PC-3 (cell line): Measurements from ENCODE around the gene ZNF148. TPM values are rescaled to one million over a fixed set of nuclear protein-coding genes. Genes with fewer than 3 reads are reported as not detected.

ENCODE experiments used
- ATAC-seq: fragments of 200-7000 bp; cut with Tn5 transposase; 2 replicates; pipeline ENCODE4 v1.9.1; 2020; ENCODE audit warnings: mild to moderate bottlenecking, moderate library complexity
- BruUV-seq: library from RNA; stranded (reverse); fragments of 400-500 nt; replicated peaks from 2 replicates; lab custom pipeline; 2021; lab: Mats Ljungman, UMichigan
- CTCF ChIA-PET: fragments of 300-600 bp; sonication (Branson Sonifier 250); formaldehyde crosslinking; loops from one replicate; lab custom pipeline; 2022; ENCODE audit warnings: antibody characterized with exemption; lab: Charles Lee
- POLR2A ChIA-PET: fragments of 300-600 bp; sonication (Branson Sonifier 250); formaldehyde crosslinking; loops from one replicate; lab custom pipeline; 2022; ENCODE audit warnings: antibody characterized with exemption; ENCODE audit not compliant: unreplicated experiment; lab: Charles Lee
- DNase-seq: peaks from one replicate; pipeline ENCODE4 v3.0.0-alpha.2; 2015
- H2AFZ ChIP-seq: fragments of 300-600 bp; sonication (generic); 2 replicates; pipeline ENCODE4 v1.6.0; 2016; ENCODE audit warnings: antibody characterized with exemption, low read length
- H3F3A ChIP-seq: fragments of 300-600 bp; sonication (generic); one replicate; pipeline ENCODE4 v1.6.0; 2017; ENCODE audit warnings: antibody characterized with exemption, low read length, control low read depth, mild to moderate bottlenecking; ENCODE audit not compliant: unreplicated experiment
- H3K27ac ChIP-seq: fragments of 300-600 bp; sonication (generic); 2 replicates; pipeline ENCODE4 v1.5.1; 2016; ENCODE audit warnings: mild to moderate bottlenecking, low read length
- H3K27me3 ChIP-seq: fragments of 300-600 bp; sonication (generic); 2 replicates; pipeline ENCODE4 v1.6.1; 2016; ENCODE audit warnings: low read length, mixed read lengths
- H3K36me3 ChIP-seq: fragments of 300-600 bp; sonication (generic); 2 replicates; pipeline ENCODE4 v1.6.1; 2016; ENCODE audit warnings: low read depth, mixed run types, low read length, mixed read lengths
- H3K4me1 ChIP-seq: fragments of 300-600 bp; sonication (generic); 2 replicates; pipeline ENCODE4 v1.5.1; 2016; ENCODE audit warnings: low read length; ENCODE audit not compliant: insufficient read depth
- H3K4me2 ChIP-seq: fragments of 300-600 bp; sonication (generic); 2 replicates; pipeline ENCODE4 v1.6.0; 2016; ENCODE audit warnings: low read length
- H3K4me3 ChIP-seq: fragments of 300-600 bp; sonication (generic); 2 replicates; pipeline ENCODE4 v1.5.1; 2016; ENCODE audit warnings: mild to moderate bottlenecking, low read length, mixed read lengths
- H3K79me2 ChIP-seq: fragments of 300-600 bp; sonication (generic); 2 replicates; pipeline ENCODE4 v1.6.1; 2017; ENCODE audit warnings: low read length, mixed read lengths
- H3K9ac ChIP-seq: fragments of 300-600 bp; sonication (generic); 2 replicates; pipeline ENCODE4 v1.6.0; 2016; ENCODE audit warnings: mild to moderate bottlenecking, low read length
- H3K9me2 ChIP-seq: fragments of 300-600 bp; sonication (generic); replicated peaks from 2 replicates; pipeline ENCODE4 v1.6.1; 2016; ENCODE audit warnings: mixed run types, low read length, mixed read lengths
- H3K9me3 ChIP-seq: fragments of 300-600 bp; sonication (generic); 2 replicates; pipeline ENCODE4 v1.6.1; 2016; ENCODE audit warnings: low read length, mixed read lengths
- H4K20me1 ChIP-seq: fragments of 300-600 bp; sonication (generic); 2 replicates; pipeline ENCODE4 v1.6.1; 2016; ENCODE audit warnings: low read length, mixed read lengths
- CTCF ChIP-seq: fragments of 300-600 bp; sonication (generic); conservative IDR thresholded peaks from 2 replicates; pipeline ENCODE4 v1.5.1; 2017; ENCODE audit warnings: antibody characterized with exemption, low read depth, mild to moderate bottlenecking, low read length
- EZH2 ChIP-seq: fragments of 300-600 bp; sonication (generic); IDR thresholded peaks from one replicate; pipeline ENCODE4 v1.6.1; 2017; ENCODE audit warnings: antibody characterized with exemption, mild to moderate bottlenecking, low read length; ENCODE audit not compliant: unreplicated experiment
- EZH2phosphoT487 ChIP-seq: fragments of 300-600 bp; sonication (generic); IDR thresholded peaks from 2 replicates; pipeline ENCODE4 v1.6.1; 2018; ENCODE audit warnings: mild to moderate bottlenecking, antibody characterized with exemption, low read length, borderline replicate concordance
- intact Hi-C: fragments of 100-400 bp; cut with micrococcal nuclease; formaldehyde crosslinking; loops from 2 replicates; pipeline ENCODE4 v1.9.0; 2023
- total RNA-seq: library from RNA; depleted of rRNA; stranded (reverse); fragments of >200 nt; gene quantifications from 2 replicates; pipeline ENCODE4 v1.2.3, GENCODE V29; 2014

The ZNF148 gene
- total RNA-seq, 1 experiment from 2014 or later, result 18.1 TPM

DNA sequence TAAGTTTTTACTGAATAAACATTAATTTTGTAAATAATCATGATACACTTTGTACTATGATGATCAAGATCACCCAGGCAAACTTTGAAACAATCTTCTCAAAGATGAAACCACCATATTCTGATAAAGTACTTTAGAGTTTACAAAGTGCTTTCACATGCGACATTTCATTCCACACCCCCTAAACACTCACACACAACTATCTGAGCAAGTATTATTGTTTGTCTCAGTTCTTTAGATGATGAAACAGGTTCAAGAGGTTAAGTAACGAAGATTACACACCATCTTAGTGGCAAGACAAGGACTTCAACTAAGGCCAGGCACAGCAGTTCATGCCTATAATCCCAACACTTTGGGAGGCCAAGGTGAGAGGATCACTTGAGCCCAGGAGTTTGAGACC lies 37.6 kb downstream of the ZNF148 start:
- Histone ChIP-seq H3K9ac (no peak overlapping the region), H3K9me2 (no peaks in the 10 kb centered on the region), H3K4me1 (no peaks in the 10 kb centered on the region), H3K4me2 (no peak overlapping the region), H3K4me3 (no peak overlapping the region), H3K27me3 (no peaks in the 10 kb centered on the region), H4K20me1 (peaks cover 5% of the 10 kb centered on the region; the same call in 1 of the 2 replicates), H3K79me2 (peaks cover 95% of the 10 kb centered on the region), H3F3A (no peaks in the 10 kb centered on the region), H3K36me3 (no peaks in the 10 kb centered on the region), H3K9me3 (no peaks in the 10 kb centered on the region), H3K27ac (no peak overlapping the region), H2AFZ (no peak overlapping the region)
- BruUV-seq, result no TSS peak
- ATAC-seq (no peak), DNase-seq (no peak)
- intact Hi-C loops, result no loop called here
- ChIA-PET CTCF (no interaction called here), POLR2A (interaction anchor here (0.6 kb wide), 1 partner anchor 96 kb away, joined by 4 read pairs; no protein-coding TSS in a partner anchor)
- TF ChIP-seq EZH2phosphoT487, result no peak
- no peak for TF ChIP-seq EZH2
- no peak for TF ChIP-seq CTCF

GRCh38 chr3:125334675-125335560 lies 40.2 kb downstream of the ZNF148 start:
- POLR2A ChIA-PET, result no interaction called here

More at GRCh38 chr3:125334675-125335560, 40.2 kb downstream of the ZNF148 start:
- no peak overlapping the region for H3K4me3 ChIP-seq
- H3K4me2 ChIP-seq, result no peak overlapping the region
- no peaks in the 10 kb centered on the region for H3K9me3 ChIP-seq
- H3K27ac ChIP-seq, result no peak overlapping the region
- no TSS peak for BruUV-seq
- no peak for DNase-seq
- no peaks in the 10 kb centered on the region for H3K9me2 ChIP-seq
- H3F3A ChIP-seq, result no peaks in the 10 kb centered on the region
- no peaks in the 10 kb centered on the region for H3K27me3 ChIP-seq
- H3K4me1 ChIP-seq, result no peaks in the 10 kb centered on the region; the same call in 1 of the 2 replicates
- no peak overlapping the region for H3K9ac ChIP-seq
- peaks cover 5% of the 10 kb centered on the region; the same call in 1 of the 2 replicates for H4K20me1 ChIP-seq
- peaks cover 88% of the 10 kb centered on the region for H3K79me2 ChIP-seq
- TF ChIP-seq CTCF (no peak), EZH2 (no peak), EZH2phosphoT487 (no peak)
- H2AFZ ChIP-seq, result no peak overlapping the region
- H3K36me3 ChIP-seq, result no peaks in the 10 kb centered on the region
- no peak for ATAC-seq
- CTCF ChIA-PET, result no interaction called here
- intact Hi-C loops, result no loop called here
